Measurements from ENCODE around the gene TP73. TPM values are rescaled to one million over a fixed set of nuclear protein-coding genes. Genes with fewer than 3 reads are reported as not detected.

TP73 gene
- total RNA-seq, 2 experiments from 2014 or later, result 0.62 to 1.1 TPM

- no peak overlapping the region for H3K27ac Mint-ChIP-seq
- ATAC-seq (ENCODE audit: low read depth), result no peak
- H3K4me3 Mint-ChIP-seq, result no peak overlapping the region
- H3K4me1 Mint-ChIP-seq, result peaks cover 17% of the 10 kb centered on the region
- no peak for DNase-seq
- no peaks in the 10 kb centered on the region for H3K9me3 Mint-ChIP-seq
- POLR2A ChIA-PET, result no interaction called here
- H3K36me3 Mint-ChIP-seq, result no peaks in the 10 kb centered on the region
- H3K27me3 Mint-ChIP-seq, result peaks cover 12% of the 10 kb centered on the region
Measured at GRCh38 chr1:3681231-3681897, 29.0 kb downstream of the TP73 start.

DNA sequence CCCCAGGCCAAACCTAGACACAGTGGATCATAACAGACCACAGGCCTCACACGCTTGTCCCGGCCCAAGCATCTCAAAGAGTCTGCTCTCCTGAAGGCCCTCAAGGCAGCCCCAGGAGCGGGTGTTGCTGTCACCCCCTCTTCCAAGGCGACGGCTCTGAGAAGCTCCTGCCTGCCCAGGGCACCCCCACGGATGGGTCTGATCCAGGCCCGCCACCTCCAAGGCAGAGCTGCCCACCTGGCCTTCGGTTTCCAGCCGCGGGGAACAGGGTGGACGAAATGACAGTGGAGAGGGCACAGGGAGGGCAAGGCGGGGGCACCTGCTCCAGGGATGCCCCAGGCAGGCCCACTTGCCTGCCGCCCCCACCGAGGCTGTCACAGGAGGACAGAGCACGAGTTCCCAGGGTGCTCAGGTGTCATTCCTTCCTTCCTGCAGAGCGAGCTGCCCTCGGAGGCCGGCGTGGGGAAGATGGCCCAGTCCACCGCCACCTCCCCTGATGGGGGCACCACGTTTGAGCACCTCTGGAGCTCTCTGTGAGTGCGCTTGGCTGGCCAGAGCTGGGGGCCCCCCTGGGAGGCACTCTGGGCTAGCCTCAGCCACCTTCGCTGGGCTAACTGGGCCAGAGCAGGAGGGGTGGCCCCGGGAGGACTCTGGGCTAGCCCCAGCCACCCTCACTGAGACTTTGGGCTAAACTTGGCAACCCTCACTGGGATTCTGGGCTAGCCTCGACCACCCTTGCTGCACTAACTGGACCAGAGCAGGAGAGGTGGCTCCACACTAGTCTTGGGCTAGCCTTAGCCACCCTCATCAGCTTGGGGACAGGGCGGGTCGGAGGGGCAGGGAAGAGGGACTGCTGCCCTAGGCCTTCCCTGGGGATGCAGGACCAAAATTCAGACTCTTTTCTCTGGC, 29.8 kb downstream of the TP73 start:
- POLR2A ChIA-PET, result no interaction called here
- no peak overlapping the region for H3K27ac Mint-ChIP-seq
- H3K36me3 Mint-ChIP-seq, result no peaks in the 10 kb centered on the region
- no peaks in the 10 kb centered on the region for H3K9me3 Mint-ChIP-seq
- ATAC-seq (ENCODE audit: low read depth) (no peak), DNase-seq (no peak)
- H3K4me3 Mint-ChIP-seq, result no peak overlapping the region
- peaks cover 15% of the 10 kb centered on the region for H3K4me1 Mint-ChIP-seq
- H3K27me3 Mint-ChIP-seq, result peaks cover 12% of the 10 kb centered on the region

DNA sequence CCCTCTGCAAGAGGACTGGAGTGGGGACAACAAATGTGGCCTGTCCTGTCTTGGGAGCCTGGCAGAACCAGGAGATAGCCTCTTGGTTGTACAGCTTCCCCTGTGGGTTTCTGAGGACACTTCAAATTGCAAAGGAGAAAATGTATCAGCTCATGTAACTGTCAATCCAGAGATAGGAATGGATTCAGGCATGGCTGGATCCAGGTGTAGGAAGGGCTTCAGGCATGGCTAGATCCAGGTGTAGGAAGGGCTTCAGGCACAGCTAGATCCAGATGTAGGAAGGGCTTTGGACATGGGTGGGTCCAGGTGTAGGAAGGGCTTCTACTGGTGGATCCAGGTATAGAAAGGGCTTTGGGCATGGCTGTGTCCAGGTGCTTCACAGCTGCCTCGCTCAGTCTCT, 30.9 kb downstream of the TP73 start:
- H3K4me1 Mint-ChIP-seq, result peaks cover 6% of the 10 kb centered on the region

DNA sequence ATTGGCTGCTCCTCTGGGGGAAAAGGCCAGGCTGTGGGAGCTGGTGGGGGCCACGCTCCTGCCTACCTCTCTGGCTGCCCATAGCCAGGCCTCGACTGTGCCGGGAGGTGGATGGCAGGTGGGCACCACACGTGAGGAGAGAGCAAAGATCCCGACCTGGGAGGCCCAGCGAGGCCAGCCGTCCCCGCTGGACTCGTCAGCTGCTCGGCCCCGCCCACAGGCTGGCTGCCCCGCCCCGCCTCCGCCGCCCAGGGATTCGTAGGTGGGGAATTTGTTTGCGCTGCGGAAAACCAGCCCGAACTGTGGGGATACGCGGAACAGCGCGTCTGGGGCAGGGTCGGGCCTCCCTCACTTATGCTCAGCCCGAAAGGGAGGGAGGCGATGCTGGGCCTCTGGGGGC, 31.7 kb downstream of the TP73 start:
- Mint-ChIP-seq H3K36me3 (no peaks in the 10 kb centered on the region), H3K4me3 (no peak overlapping the region), H3K27ac (no peak overlapping the region), H3K27me3 (peaks cover 12% of the 10 kb centered on the region), H3K4me1 (peaks cover 6% of the 10 kb centered on the region), H3K9me3 (no peaks in the 10 kb centered on the region)
- no peak for DNase-seq
- POLR2A ChIA-PET, result no interaction called here
- no peak for ATAC-seq (ENCODE audit: low read depth)

More for the DNA sequence above, 30.9 kb downstream of the TP73 start:
- no peak overlapping the region for H3K27ac Mint-ChIP-seq
- ATAC-seq (ENCODE audit: low read depth) (no peak), DNase-seq (no peak)
- no peaks in the 10 kb centered on the region for H3K9me3 Mint-ChIP-seq
- POLR2A ChIA-PET, result no interaction called here
- peaks cover 12% of the 10 kb centered on the region for H3K27me3 Mint-ChIP-seq
- H3K4me3 Mint-ChIP-seq, result no peak overlapping the region
- no peaks in the 10 kb centered on the region for H3K36me3 Mint-ChIP-seq

GRCh38 chr1:3685222-3685621, 32.9 kb downstream of the TP73 start:
- Mint-ChIP-seq H3K4me1 (no peaks in the 10 kb centered on the region), H3K27me3 (peaks cover 4% of the 10 kb centered on the region), H3K4me3 (no peak overlapping the region), H3K27ac (no peak overlapping the region), H3K9me3 (no peaks in the 10 kb centered on the region), H3K36me3 (no peaks in the 10 kb centered on the region)
- POLR2A ChIA-PET, result no interaction called here
- DNase-seq (no peak), ATAC-seq (ENCODE audit: low read depth) (no peak)

DNA sequence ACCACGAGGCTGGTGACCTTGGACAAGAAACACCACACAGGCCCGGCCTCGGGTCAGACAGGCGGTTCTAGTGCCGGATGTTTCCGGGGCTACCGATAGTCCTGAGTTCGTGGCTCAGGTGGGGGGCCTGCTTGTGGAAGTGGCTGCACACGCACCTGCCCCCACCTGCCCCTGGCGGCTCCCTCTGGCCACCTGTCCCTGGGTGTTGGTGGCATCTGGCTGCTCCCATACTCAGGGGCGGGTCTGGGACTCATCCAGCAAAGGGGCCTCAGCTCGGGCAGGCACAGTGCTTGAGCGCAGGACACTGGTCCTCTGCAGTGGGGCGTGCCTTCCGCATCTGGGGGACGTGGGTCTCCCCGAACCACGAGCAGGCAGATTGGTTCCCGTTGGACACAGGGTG, 33.6 kb downstream of the TP73 start:
- POLR2A ChIA-PET, result no interaction called here
- Mint-ChIP-seq H3K36me3 (no peaks in the 10 kb centered on the region), H3K9me3 (no peaks in the 10 kb centered on the region), H3K27ac (no peak overlapping the region), H3K4me1 (no peaks in the 10 kb centered on the region), H3K4me3 (no peak overlapping the region), H3K27me3 (peaks cover 4% of the 10 kb centered on the region)
- DNase-seq (no peak), ATAC-seq (ENCODE audit: low read depth) (no peak)

DNA sequence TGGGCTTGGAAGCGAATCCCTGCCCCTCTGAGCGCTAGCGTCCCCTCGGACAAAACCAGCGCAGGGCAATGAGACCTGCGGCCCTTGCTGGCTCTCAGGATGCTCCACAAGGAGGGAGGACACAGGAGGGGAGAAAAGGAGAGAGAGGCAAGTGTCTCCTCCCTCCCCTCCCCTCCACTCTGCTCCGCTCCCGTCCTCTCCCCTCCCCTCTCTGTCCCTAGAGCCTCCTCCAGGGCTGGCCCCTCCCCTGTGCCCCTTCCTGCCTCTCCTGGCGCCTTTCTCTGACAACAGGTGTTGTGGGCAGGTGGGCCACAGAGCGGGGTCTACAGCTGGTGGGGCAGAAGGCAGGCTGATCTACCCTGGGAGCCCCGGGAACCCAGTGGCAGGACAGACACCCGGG, 35.2 kb downstream of the TP73 start:
- POLR2A ChIA-PET, result no interaction called here
- Mint-ChIP-seq H3K4me3 (no peak overlapping the region), H3K27me3 (peaks cover 4% of the 10 kb centered on the region), H3K4me1 (no peaks in the 10 kb centered on the region), H3K9me3 (no peaks in the 10 kb centered on the region), H3K36me3 (no peaks in the 10 kb centered on the region), H3K27ac (no peak overlapping the region)
- no peak for DNase-seq
- ATAC-seq (ENCODE audit: low read depth), result no peak

DNA sequence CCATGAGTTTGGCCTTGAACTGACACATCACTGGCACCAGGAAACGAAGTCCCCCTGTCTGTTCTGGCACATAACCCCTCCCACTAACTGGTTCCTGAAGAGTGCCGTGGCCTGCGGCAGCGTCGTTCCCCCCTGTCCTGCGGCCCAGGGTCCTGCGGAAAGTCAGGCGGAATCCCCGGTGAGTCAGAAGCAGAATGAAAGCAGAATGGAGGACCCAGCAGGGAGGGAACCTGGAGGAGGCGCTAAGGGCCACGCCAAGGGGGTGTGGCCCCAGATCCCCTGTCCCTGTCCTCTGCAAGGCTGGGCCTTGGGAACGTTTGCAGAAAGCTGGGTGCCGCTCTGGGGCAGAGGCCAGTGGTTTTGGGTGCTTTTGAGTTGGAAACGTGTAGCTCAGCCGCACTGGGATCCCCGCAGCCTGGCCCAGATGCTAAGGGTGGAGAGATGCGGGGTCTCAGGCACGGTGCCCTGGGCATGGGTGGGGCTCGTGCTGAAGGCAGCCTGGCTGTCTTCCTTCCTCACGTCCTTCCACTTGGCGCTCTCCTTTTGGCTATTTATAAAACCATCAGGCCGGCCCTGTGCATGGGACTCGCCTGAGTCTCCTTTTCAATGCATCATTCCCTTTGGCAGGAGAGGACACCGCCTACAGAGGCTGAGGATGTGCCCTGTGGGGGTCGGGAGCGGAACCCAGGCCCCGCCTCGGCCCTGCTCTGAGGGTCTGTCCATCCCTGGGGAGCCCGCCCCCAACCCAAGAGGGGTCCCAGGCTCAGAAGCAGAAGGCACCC, 36.2 kb downstream of the TP73 start:
- no peaks in the 10 kb centered on the region for H3K27me3 Mint-ChIP-seq
- POLR2A ChIA-PET, result no interaction called here
- no peak for ATAC-seq (ENCODE audit: low read depth)
- H3K36me3 Mint-ChIP-seq, result no peaks in the 10 kb centered on the region
- no peak for DNase-seq
- no peak overlapping the region for H3K4me3 Mint-ChIP-seq
- H3K9me3 Mint-ChIP-seq, result no peaks in the 10 kb centered on the region
- no peak overlapping the region for H3K27ac Mint-ChIP-seq
- no peaks in the 10 kb centered on the region for H3K4me1 Mint-ChIP-seq

GRCh38 chr1:3689138-3689750, 36.9 kb downstream of the TP73 start:
- H3K27me3 Mint-ChIP-seq, result no peaks in the 10 kb centered on the region
- H3K9me3 Mint-ChIP-seq, result no peaks in the 10 kb centered on the region
- no peak overlapping the region for H3K4me3 Mint-ChIP-seq
- H3K4me1 Mint-ChIP-seq, result no peaks in the 10 kb centered on the region
- H3K27ac Mint-ChIP-seq, result no peak overlapping the region
- POLR2A ChIA-PET, result no interaction called here
- ATAC-seq (ENCODE audit: low read depth), result no peak
- H3K36me3 Mint-ChIP-seq, result no peaks in the 10 kb centered on the region
- no peak for DNase-seq

GRCh38 chr1:3690282-3691065, 38.2 kb downstream of the TP73 start:
- no peaks in the 10 kb centered on the region for H3K27me3 Mint-ChIP-seq
- POLR2A ChIA-PET, result no interaction called here
- H3K4me3 Mint-ChIP-seq, result no peak overlapping the region
- H3K27ac Mint-ChIP-seq, result no peak overlapping the region
- no peaks in the 10 kb centered on the region for H3K36me3 Mint-ChIP-seq
- H3K4me1 Mint-ChIP-seq, result no peaks in the 10 kb centered on the region
- no peak for ATAC-seq (ENCODE audit: low read depth)
- no peak for DNase-seq
- H3K9me3 Mint-ChIP-seq, result peaks cover 1% of the 10 kb centered on the region

DNA sequence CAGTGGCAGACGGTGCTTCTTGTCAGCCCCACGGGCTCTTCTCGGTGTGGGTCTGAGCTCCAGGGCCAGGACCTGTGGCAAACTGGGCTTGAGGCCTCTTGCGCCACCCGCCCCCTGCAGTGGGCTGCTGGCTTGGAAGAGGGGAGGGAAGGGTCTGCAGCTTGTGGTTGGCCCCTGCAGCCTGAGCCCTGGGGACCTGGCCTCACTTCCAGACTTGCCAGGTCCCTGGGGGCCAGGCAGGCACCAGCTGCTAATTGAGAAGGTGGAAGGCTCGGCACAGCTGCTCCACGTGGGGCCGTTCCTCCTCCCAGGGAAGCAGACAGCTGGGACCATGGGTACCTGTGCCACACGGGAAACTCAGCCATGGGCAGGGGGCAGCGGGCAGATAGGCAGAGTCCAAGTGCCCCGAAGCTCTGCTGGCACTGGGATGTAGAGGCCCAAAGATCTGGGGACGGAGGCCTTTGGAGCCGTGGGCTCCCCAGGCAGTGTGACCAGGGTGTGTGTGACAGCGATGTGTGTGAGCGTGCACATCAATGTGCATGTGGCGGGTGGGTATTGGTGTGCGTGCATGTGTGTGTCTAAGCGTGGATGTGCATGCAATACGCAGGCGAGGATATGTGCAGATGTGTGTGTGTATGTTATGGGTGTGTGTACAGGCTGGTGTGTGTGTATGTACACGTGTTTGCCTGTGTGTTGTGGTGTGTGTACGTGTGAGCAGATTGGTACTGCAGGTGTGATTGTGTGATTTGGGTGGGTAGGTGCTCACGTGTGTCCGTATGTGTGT, 39.3 kb downstream of the TP73 start:
- H3K4me1 Mint-ChIP-seq, result no peaks in the 10 kb centered on the region
- peaks cover 1% of the 10 kb centered on the region for H3K9me3 Mint-ChIP-seq
- peak; percentile 24 for ATAC-seq (ENCODE audit: low read depth)
- DNase-seq, result no peak
- H3K4me3 Mint-ChIP-seq, result no peak overlapping the region
- POLR2A ChIA-PET, result no interaction called here
- H3K27ac Mint-ChIP-seq, result no peak overlapping the region
- no peaks in the 10 kb centered on the region for H3K36me3 Mint-ChIP-seq
- no peaks in the 10 kb centered on the region for H3K27me3 Mint-ChIP-seq

DNA sequence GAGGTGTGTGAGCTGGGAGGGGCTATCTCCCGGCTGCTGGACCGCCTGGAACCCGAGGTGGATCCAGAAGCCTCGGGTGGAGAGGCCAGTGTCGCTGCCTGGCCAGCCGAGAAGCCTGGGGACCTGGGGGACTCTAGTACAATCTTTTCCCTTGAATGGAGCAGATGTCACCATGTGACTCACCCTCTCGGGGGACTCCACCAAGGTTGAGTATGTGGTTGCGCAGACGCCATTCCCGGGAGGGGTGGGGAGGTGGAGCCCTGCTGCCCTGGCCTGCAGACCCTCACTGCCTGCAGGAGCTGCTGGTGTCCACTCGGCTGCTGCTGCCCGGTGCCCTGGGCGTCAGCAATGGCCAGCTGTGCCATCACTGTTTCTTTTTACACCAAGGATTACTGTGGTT, 40.3 kb downstream of the TP73 start:
- DNase-seq (no peak), ATAC-seq (ENCODE audit: low read depth) (no peak)
- Mint-ChIP-seq H3K27me3 (peaks cover 2% of the 10 kb centered on the region), H3K4me1 (no peaks in the 10 kb centered on the region), H3K27ac (no peak overlapping the region), H3K9me3 (peaks cover 1% of the 10 kb centered on the region), H3K4me3 (no peak overlapping the region), H3K36me3 (no peaks in the 10 kb centered on the region)
- POLR2A ChIA-PET, result no interaction called here
